ENCODE data around the gene PDYN. TPM values are rescaled to one million over a fixed set of nuclear protein-coding genes. Genes with fewer than 3 reads are reported as not detected.

Gene PDYN
- total RNA-seq, 1 donor from 2014 or later: 0.30 TPM

DNA sequence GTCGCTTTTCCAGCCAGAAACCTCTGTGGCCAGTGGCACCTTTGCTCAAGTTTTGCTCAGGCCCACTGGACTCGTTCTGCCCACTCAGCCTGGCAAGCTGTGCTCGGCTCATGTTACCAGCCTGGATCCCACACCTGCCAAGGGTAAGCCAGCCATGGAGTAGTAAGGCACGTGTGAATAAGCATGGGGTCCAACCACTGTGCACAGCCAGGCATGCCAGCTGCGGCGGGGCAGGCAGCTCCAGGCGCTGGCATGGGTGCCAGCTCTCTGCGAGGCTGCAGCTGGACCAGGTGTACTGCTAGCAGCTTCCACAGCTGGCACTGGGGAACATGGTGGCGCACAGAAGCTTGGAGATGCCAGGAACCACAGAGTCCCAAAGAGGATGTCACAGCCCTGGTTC lies 32.1 kb upstream of the PDYN start:
- H3K27ac Mint-ChIP-seq: no peak overlapping the region
- no peaks in the 10 kb centered on the region for H3K4me1 ChIP-seq
- no peak overlapping the region for H3K4me3 ChIP-seq
- no peak overlapping the region for H2AFZ ChIP-seq (replicated peaks)
- H3F3A ChIP-seq (ENCODE audit: low read depth): no peaks in the 10 kb centered on the region
- no peaks in the 10 kb centered on the region for H4K20me1 ChIP-seq (ENCODE audit: low read depth)
- TF ChIP-seq EZH2 (IDR thresholded peaks at IDR 0.05): no peak
- H3K27me3 ChIP-seq: peaks cover 20% of the 10 kb centered on the region
- no peak for DNase-seq (ENCODE audit: low spot score)
- no peak overlapping the region for H3K9ac ChIP-seq
- peaks cover 8% of the 10 kb centered on the region for H3K27me3 Mint-ChIP-seq (ENCODE audit: insufficient read depth, low read depth)
- no peaks in the 10 kb centered on the region for H3K36me3 Mint-ChIP-seq
- no peaks in the 10 kb centered on the region for H3K4me1 Mint-ChIP-seq
- no peak overlapping the region for H3K27ac ChIP-seq
- H3K9me3 Mint-ChIP-seq: no peaks in the 10 kb centered on the region
- H3K4me2 ChIP-seq: no peak overlapping the region
- no peak overlapping the region for H3K4me3 Mint-ChIP-seq
- H3K36me3 ChIP-seq: no peaks in the 10 kb centered on the region
- H3K79me2 ChIP-seq (ENCODE audit: low read depth): no peaks in the 10 kb centered on the region
- H3K9me3 ChIP-seq (ENCODE audit: low read depth): no peaks in the 10 kb centered on the region

DNA sequence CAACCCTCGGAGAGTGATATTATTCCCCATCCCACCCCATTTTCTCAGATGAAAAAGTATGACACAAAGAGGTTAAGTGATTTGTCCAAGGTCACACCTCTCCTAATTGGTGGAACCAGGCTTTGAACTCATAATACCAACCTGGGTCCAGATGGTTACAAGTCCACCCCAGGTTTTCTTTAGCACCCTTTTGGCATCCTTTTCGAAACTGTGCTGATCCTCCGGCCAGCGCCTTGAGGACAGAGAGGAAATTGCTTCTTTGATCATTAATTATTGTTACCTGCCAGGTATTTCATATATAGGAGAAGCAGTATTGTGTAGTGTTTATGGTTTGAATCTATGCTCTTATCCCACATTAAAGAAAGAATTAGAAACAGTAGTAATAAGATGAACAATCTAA lies 29.3 kb upstream of the PDYN start:
- no peak for DNase-seq (ENCODE audit: low spot score)
- peaks cover 8% of the 10 kb centered on the region for H3K27me3 Mint-ChIP-seq (ENCODE audit: insufficient read depth, low read depth)

DNA sequence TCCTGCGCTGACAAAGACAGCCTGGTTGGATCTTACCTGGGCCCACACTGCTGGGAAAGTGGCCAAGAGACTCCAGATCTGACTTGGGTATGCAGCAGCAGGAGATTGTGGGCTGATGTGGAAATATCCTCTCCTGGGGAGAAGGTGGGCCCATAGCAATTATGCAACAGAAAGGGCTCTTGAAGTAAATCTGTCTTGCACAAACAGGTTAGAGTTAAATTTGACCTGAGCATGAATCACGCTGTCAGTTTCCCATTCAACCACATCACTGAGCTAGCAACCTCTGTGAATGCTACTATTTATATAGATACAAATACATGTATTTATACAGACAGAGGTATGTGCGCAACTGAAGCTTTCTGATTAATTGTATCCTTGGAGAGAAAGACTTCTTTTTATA lies 28.3 kb upstream of the PDYN start:
- Histone ChIP-seq H3K79me2 (ENCODE audit: low read depth) (no peaks in the 10 kb centered on the region), H3K4me2 (no peak overlapping the region), H3K36me3 (no peaks in the 10 kb centered on the region), H3K9me3 (ENCODE audit: low read depth) (no peaks in the 10 kb centered on the region), H4K20me1 (ENCODE audit: low read depth) (no peaks in the 10 kb centered on the region), H2AFZ (replicated peaks) (no peak overlapping the region), H3K4me3 (no peak overlapping the region), H3F3A (ENCODE audit: low read depth) (no peaks in the 10 kb centered on the region), H3K9ac (no peak overlapping the region), H3K27me3 (peaks cover 32% of the 10 kb centered on the region), H3K27ac (no peak overlapping the region), H3K4me1 (no peaks in the 10 kb centered on the region)
- Mint-ChIP-seq H3K27me3 (ENCODE audit: insufficient read depth, low read depth) (peaks cover 8% of the 10 kb centered on the region), H3K27ac (no peak overlapping the region), H3K9me3 (no peaks in the 10 kb centered on the region), H3K4me3 (no peak overlapping the region), H3K36me3 (no peaks in the 10 kb centered on the region), H3K4me1 (no peaks in the 10 kb centered on the region)
- TF ChIP-seq, protein P1, sequence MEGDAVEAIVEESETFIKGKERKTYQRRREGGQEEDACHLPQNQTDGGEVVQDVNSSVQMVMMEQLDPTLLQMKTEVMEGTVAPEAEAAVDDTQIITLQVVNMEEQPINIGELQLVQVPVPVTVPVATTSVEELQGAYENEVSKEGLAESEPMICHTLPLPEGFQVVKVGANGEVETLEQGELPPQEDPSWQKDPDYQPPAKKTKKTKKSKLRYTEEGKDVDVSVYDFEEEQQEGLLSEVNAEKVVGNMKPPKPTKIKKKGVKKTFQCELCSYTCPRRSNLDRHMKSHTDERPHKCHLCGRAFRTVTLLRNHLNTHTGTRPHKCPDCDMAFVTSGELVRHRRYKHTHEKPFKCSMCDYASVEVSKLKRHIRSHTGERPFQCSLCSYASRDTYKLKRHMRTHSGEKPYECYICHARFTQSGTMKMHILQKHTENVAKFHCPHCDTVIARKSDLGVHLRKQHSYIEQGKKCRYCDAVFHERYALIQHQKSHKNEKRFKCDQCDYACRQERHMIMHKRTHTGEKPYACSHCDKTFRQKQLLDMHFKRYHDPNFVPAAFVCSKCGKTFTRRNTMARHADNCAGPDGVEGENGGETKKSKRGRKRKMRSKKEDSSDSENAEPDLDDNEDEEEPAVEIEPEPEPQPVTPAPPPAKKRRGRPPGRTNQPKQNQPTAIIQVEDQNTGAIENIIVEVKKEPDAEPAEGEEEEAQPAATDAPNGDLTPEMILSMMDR (IDR thresholded peaks at IDR 0.05): no peak
- TF ChIP-seq EZH2 (IDR thresholded peaks at IDR 0.05): no peak
- no peak for TF ChIP-seq EZH2phosphoT487 (IDR thresholded peaks at IDR 0.05)
- no peak for DNase-seq (ENCODE audit: low spot score)

More for the DNA sequence above, 29.3 kb upstream of the PDYN start:
- Histone ChIP-seq H3K9ac (no peak overlapping the region), H3K79me2 (ENCODE audit: low read depth) (no peaks in the 10 kb centered on the region), H2AFZ (replicated peaks) (no peak overlapping the region), H4K20me1 (ENCODE audit: low read depth) (no peaks in the 10 kb centered on the region), H3K9me3 (ENCODE audit: low read depth) (no peaks in the 10 kb centered on the region), H3K4me2 (no peak overlapping the region), H3F3A (ENCODE audit: low read depth) (no peaks in the 10 kb centered on the region), H3K4me1 (no peaks in the 10 kb centered on the region), H3K36me3 (no peaks in the 10 kb centered on the region), H3K27ac (no peak overlapping the region), H3K27me3 (peaks cover 29% of the 10 kb centered on the region), H3K4me3 (no peak overlapping the region)
- H3K4me3 Mint-ChIP-seq: no peak overlapping the region
- H3K36me3 Mint-ChIP-seq: no peaks in the 10 kb centered on the region
- H3K4me1 Mint-ChIP-seq: no peaks in the 10 kb centered on the region
- TF ChIP-seq EZH2phosphoT487 (IDR thresholded peaks at IDR 0.05) (no peak), EZH2 (IDR thresholded peaks at IDR 0.05) (no peak)
- TF ChIP-seq, protein P1 (IDR thresholded peaks at IDR 0.05): no peak
- no peak overlapping the region for H3K27ac Mint-ChIP-seq
- H3K9me3 Mint-ChIP-seq: no peaks in the 10 kb centered on the region

DNA sequence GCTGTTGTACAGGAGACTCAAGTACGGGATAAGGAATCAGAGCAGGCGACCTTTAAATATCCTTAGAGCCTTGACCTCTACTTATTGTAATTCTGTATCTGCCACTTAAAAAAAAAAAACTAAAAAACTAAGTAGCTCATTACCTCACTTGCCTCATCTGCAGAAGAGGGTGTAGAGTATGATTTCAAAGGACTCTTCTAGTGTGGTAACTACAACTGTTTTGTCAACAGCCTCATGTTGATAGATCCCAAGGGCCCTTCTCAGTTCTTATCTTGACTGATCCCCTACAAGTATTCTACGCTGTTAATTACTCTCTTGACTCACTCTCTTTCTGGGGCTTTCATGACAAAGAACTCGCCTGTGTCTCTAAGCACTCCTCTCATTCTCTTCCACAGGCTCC lies 16.7 kb upstream of the PDYN start:
- Histone ChIP-seq H2AFZ (replicated peaks) (no peak overlapping the region), H3K4me2 (no peak overlapping the region), H3K9me3 (ENCODE audit: low read depth) (no peaks in the 10 kb centered on the region), H3K4me1 (peaks cover 11% of the 10 kb centered on the region), H3K9ac (no peak overlapping the region), H3K36me3 (no peaks in the 10 kb centered on the region), H3K27ac (no peak overlapping the region), H3F3A (ENCODE audit: low read depth) (no peaks in the 10 kb centered on the region), H4K20me1 (ENCODE audit: low read depth) (peaks cover 14% of the 10 kb centered on the region), H3K27me3 (peaks cover 9% of the 10 kb centered on the region), H3K79me2 (ENCODE audit: low read depth) (no peaks in the 10 kb centered on the region), H3K4me3 (no peak overlapping the region)
- Mint-ChIP-seq H3K27ac (no peak overlapping the region), H3K36me3 (no peaks in the 10 kb centered on the region), H3K9me3 (no peaks in the 10 kb centered on the region), H3K27me3 (ENCODE audit: insufficient read depth, low read depth) (peaks cover 4% of the 10 kb centered on the region), H3K4me3 (no peak overlapping the region), H3K4me1 (no peaks in the 10 kb centered on the region)
- no peak for TF ChIP-seq EZH2 (IDR thresholded peaks at IDR 0.05)
- TF ChIP-seq, protein P1 (IDR thresholded peaks at IDR 0.05): no peak
- TF ChIP-seq EZH2phosphoT487 (IDR thresholded peaks at IDR 0.05): no peak
- DNase-seq (ENCODE audit: low spot score): no peak
